ENCODE data around the gene YOD1. TPM values are rescaled to one million over a fixed set of nuclear protein-coding genes. Genes with fewer than 3 reads are reported as not detected.
A peak's percentile ranks its signal among the peaks of the same experiment; 100 is the strongest.

YOD1 gene
- polyA plus RNA-seq, 1 donor (not counting 4 experiments of a cell fraction or from before 2014, with no cell fraction given): 5.2 TPM

- DNase-seq (ENCODE audit: low read depth, low spot score) (peak; percentile 94), FAIRE-seq (peak; percentile 66)
- no peaks in the 10 kb centered on the region for H3K9me1 ChIP-seq (ENCODE audit: control insufficient read depth, extremely low read depth, insufficient read depth, low read length)
- H3K27me3 ChIP-seq (ENCODE audit: control insufficient read depth, extremely low read depth, insufficient read depth, low read length): no peaks in the 10 kb centered on the region
- peak overlapping the region; percentile 81 for H3K9ac ChIP-seq (ENCODE audit: control insufficient read depth, extremely low read depth, insufficient read depth, low read length)
- no peaks in the 10 kb centered on the region for H4K20me1 ChIP-seq (ENCODE audit: control insufficient read depth, extremely low read depth, insufficient read depth, low read length)
- peak overlapping the region; percentile 97 for H3K27ac ChIP-seq (ENCODE audit: control insufficient read depth, insufficient read depth, low read length)
- H3K4me3 ChIP-seq (ENCODE audit: control insufficient read depth in 2 of 3, extremely low read depth in 1 of 3, insufficient read depth in 2 of 3, low read depth in 1 of 3, low read length in 3 of 3): peak overlapping the region in 2 of 3 experiments; percentile 15 to 19
- dilution Hi-C loops (cut with MboI; ENCODE audit: extremely low pct_ligation_motif_present, low sequenced_read_pairs): no loop called here
- peaks cover 3% of the 10 kb centered on the region for H3K9me3 ChIP-seq (ENCODE audit: control insufficient read depth, low read depth, low read length)
- H3K36me3 ChIP-seq (ENCODE audit: control insufficient read depth in 2 of 2, extremely low read depth in 1 of 2, insufficient read depth in 2 of 2, low read length in 2 of 2): no peaks in the 10 kb centered on the region
- peaks cover 51% of the 10 kb centered on the region for H3K4me1 ChIP-seq (ENCODE audit: control insufficient read depth, extremely low read depth, insufficient read depth, low read length)
- H3K4me2 ChIP-seq (ENCODE audit: control insufficient read depth, extremely low read depth, insufficient read depth, low read depth, low read length): peak overlapping the region; percentile 83
- H2AFZ ChIP-seq (ENCODE audit: control insufficient read depth, low read length): no peak overlapping the region
- TF ChIP-seq EZH2 (IDR thresholded peaks at IDR 0.05; ENCODE audit: low read length) (no peak), CTCF (optimal IDR thresholded peaks at IDR 0.05 in 1 of 3, IDR thresholded peaks at IDR 0.05 in 1 of 3, conservative IDR thresholded peaks at IDR 0.05 in 1 of 3; ENCODE audit: extremely low read depth in 1 of 3, insufficient read depth in 2 of 3, low read length in 3 of 3) (no peak)
- H3K79me2 ChIP-seq (ENCODE audit: control insufficient read depth, insufficient read depth, low read length): no peaks in the 10 kb centered on the region
These were observed 43.5 kb downstream of the YOD1 start for GRCh38 chr1:207007352-207008033.

GRCh38 chr1:207006914-207007313 lies 44.1 kb downstream of the YOD1 start:
- TF ChIP-seq CTCF (optimal IDR thresholded peaks at IDR 0.05 in 1 of 3, IDR thresholded peaks at IDR 0.05 in 1 of 3, conservative IDR thresholded peaks at IDR 0.05 in 1 of 3; ENCODE audit: extremely low read depth in 1 of 3, insufficient read depth in 2 of 3, low read length in 3 of 3) (no peak), EZH2 (IDR thresholded peaks at IDR 0.05; ENCODE audit: low read length) (no peak)
- Histone ChIP-seq H4K20me1 (ENCODE audit: control insufficient read depth, extremely low read depth, insufficient read depth, low read length) (no peaks in the 10 kb centered on the region), H3K36me3 (ENCODE audit: control insufficient read depth in 2 of 2, extremely low read depth in 1 of 2, insufficient read depth in 2 of 2, low read length in 2 of 2) (no peaks in the 10 kb centered on the region), H3K27ac (ENCODE audit: control insufficient read depth, insufficient read depth, low read length) (peak overlapping the region; percentile 97), H3K9ac (ENCODE audit: control insufficient read depth, extremely low read depth, insufficient read depth, low read length) (peak overlapping the region; percentile 81), H3K79me2 (ENCODE audit: control insufficient read depth, insufficient read depth, low read length) (no peaks in the 10 kb centered on the region), H3K4me1 (ENCODE audit: control insufficient read depth, extremely low read depth, insufficient read depth, low read length) (peaks cover 56% of the 10 kb centered on the region), H3K4me3 (ENCODE audit: control insufficient read depth in 2 of 3, extremely low read depth in 1 of 3, insufficient read depth in 2 of 3, low read depth in 1 of 3, low read length in 3 of 3) (peak overlapping the region in 2 of 3 experiments; percentile 15 to 19), H3K4me2 (ENCODE audit: control insufficient read depth, extremely low read depth, insufficient read depth, low read depth, low read length) (peak overlapping the region; percentile 83), H3K27me3 (ENCODE audit: control insufficient read depth, extremely low read depth, insufficient read depth, low read length) (no peaks in the 10 kb centered on the region), H3K9me1 (ENCODE audit: control insufficient read depth, extremely low read depth, insufficient read depth, low read length) (no peaks in the 10 kb centered on the region), H2AFZ (ENCODE audit: control insufficient read depth, low read length) (no peak overlapping the region), H3K9me3 (ENCODE audit: control insufficient read depth, low read depth, low read length) (peaks cover 3% of the 10 kb centered on the region)
- FAIRE-seq (no peak), DNase-seq (ENCODE audit: low read depth, low spot score) (no peak)
- dilution Hi-C loops (cut with MboI; ENCODE audit: extremely low pct_ligation_motif_present, low sequenced_read_pairs): no loop called here

All from keratinocyte (primary cell).